Gastrocnemius medialis (tissue), 4 donors: ENCODE measurements around the gene CBL. TPM values are rescaled to one million over a fixed set of nuclear protein-coding genes. Genes with fewer than 3 reads are reported as not detected.
"Not testable (repeated sequence)": the region's sequence is repeated elsewhere in the genome, so short reads cannot be mapped to it uniquely, and the experiment has no call there.

Experiments
- ATAC-seq, 2 donors: fragments of 150-250 bp; one replicate each; pipeline ENCODE4 v1.9.1; 2016
- DNase-seq, 2 donors: peaks; one replicate each; pipeline ENCODE4 v3.0.0-alpha.2; 2019
- H3K27ac ChIP-seq, 4 donors: fragments of 200-600 bp; sonication (generic); 1 replicate in 1 of 4; 2 replicates in 3 of 4; pipeline ENCODE4 v1.5.1; 2016 to 2018; ENCODE audit warnings: mild to moderate bottlenecking in 2 of 4, moderate library complexity in 1 of 4
- H3K27me3 ChIP-seq, 3 donors: fragments of 200-600 bp; sonication (generic) in 2 of 3; 1 replicate in 1 of 3; 2 replicates in 2 of 3; pipeline versions ENCODE4 v1.5.1 to v1.6.0; 2016 to 2019; ENCODE audit warnings: mild to moderate bottlenecking in 1 of 3, moderate library complexity in 1 of 3
- H3K36me3 ChIP-seq, 2 donors: fragments of 200-600 bp; sonication (generic) in 1 of 2; one replicate each; pipeline ENCODE4 v1.5.1; 2017 to 2018
- H3K4me1 ChIP-seq, 2 donors: fragments of 200-600 bp; sonication (generic) in 1 of 2; one replicate each; pipeline ENCODE4 v1.5.1; 2016 to 2017; ENCODE audit warnings: mild to moderate bottlenecking in 2 of 2
- H3K4me3 ChIP-seq, 4 donors: fragments of 200-600 bp; sonication (generic) in 3 of 4; 1 replicate in 1 of 4; 2 replicates in 3 of 4; pipeline ENCODE4 v1.5.1; 2016 to 2019; ENCODE audit warnings: mild to moderate bottlenecking in 2 of 4
- H3K9me3 ChIP-seq, 3 donors: fragments of 200-600 bp; sonication (generic) in 2 of 3; 1 replicate in 1 of 3; 2 replicates in 2 of 3; pipeline ENCODE4 v1.5.1; 2016 to 2019
- POLR2A ChIP-seq, 2 donors: fragments of 450-650 bp; IDR thresholded peaks; one replicate each; pipeline ENCODE4 v1.6.1; 2017; ENCODE audit warnings: antibody characterized with exemption in 2 of 2, mild to moderate bottlenecking in 2 of 2, moderate library complexity in 2 of 2
- in situ Hi-C, 4 donors: fragments of 200-750 bp; cut with MboI; loops; one replicate each; pipeline versions ENCODE4 v1.15.0 to v1.8.0; 2017; ENCODE audit warnings: low sequenced_read_pairs in 4 of 4
- intact Hi-C: fragments of 100-400 bp; cut with DNase I; formaldehyde crosslinking; loops from one replicate; pipeline ENCODE4 v1.15.1; 2023; ENCODE audit warnings: low total_unique reads
- total RNA-seq, 4 donors: library from RNA; depleted of rRNA; stranded (reverse); fragments of >200 nt; gene quantifications; one replicate each; pipeline versions ENCODE4 v1.1.0 to v1.2.3, GENCODE V29; 2016
- TF ChIP-seq, protein P1 (sequence below), 5 experiments: fragments of 450-650 bp in 3 of 5; fragments of 200-600 bp in 2 of 5; sonication (generic) in 2 of 5; IDR thresholded peaks in 4 of 5; conservative IDR thresholded peaks in 1 of 5; 1 replicate in 4 of 5; 2 replicates in 1 of 5; pipeline ENCODE4 v1.5.1; 2016 to 2019; ENCODE audit warnings: antibody characterized with exemption in 5 of 5, mild to moderate bottlenecking in 3 of 5, moderate library complexity in 3 of 5

CBL gene
- total RNA-seq, 4 donors from 2014 or later = 3.0 to 6.7 (median 4.5) TPM

DNA sequence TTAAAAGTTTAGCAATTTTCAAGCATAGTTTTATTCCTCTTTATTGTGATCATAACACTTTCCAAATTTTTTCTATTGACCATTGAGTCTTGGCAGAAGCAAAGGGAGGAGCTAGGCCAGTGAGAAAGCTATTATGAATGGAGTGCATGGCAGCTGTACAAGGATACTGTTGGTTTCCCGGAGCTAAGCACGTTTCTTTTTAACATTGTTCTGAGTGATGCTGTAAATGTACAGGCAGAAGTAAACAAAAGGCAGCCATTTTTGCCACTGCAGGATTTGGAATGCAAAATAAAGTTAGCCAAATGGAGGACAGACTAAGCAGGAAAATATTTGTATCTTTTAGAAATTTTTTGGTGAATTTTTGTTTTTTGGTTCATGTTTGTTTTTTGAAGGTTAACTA lies 16.2 kb downstream of the CBL start:
- no peaks in the 10 kb centered on the region for H3K9me3 ChIP-seq
- H3K4me1 ChIP-seq = peaks cover 0 to 4% of the 10 kb centered on the region in 2 donors
- no peak overlapping the region for H3K27ac ChIP-seq
- no peaks in the 10 kb centered on the region for H3K27me3 ChIP-seq
- ATAC-seq (no peak), DNase-seq (no peak)
- no peak overlapping the region for H3K4me3 ChIP-seq
- H3K36me3 ChIP-seq = no peaks in the 10 kb centered on the region
- intact Hi-C loops = no loop called here
- TF ChIP-seq, protein P1, sequence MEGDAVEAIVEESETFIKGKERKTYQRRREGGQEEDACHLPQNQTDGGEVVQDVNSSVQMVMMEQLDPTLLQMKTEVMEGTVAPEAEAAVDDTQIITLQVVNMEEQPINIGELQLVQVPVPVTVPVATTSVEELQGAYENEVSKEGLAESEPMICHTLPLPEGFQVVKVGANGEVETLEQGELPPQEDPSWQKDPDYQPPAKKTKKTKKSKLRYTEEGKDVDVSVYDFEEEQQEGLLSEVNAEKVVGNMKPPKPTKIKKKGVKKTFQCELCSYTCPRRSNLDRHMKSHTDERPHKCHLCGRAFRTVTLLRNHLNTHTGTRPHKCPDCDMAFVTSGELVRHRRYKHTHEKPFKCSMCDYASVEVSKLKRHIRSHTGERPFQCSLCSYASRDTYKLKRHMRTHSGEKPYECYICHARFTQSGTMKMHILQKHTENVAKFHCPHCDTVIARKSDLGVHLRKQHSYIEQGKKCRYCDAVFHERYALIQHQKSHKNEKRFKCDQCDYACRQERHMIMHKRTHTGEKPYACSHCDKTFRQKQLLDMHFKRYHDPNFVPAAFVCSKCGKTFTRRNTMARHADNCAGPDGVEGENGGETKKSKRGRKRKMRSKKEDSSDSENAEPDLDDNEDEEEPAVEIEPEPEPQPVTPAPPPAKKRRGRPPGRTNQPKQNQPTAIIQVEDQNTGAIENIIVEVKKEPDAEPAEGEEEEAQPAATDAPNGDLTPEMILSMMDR (IDR thresholded peaks at IDR 0.05 in 4 of 5, conservative IDR thresholded peaks at IDR 0.05 in 1 of 5) = no peak
- TF ChIP-seq POLR2A (IDR thresholded peaks at IDR 0.05) = no peak
- in situ Hi-C loops = no loop called here

GRCh38 chr11:119222891-119223290 lies 16.8 kb downstream of the CBL start:
- Histone ChIP-seq H3K27ac (no peak overlapping the region), H3K4me3 (no peak overlapping the region), H3K9me3 (no peaks in the 10 kb centered on the region), H3K27me3 (no peaks in the 10 kb centered on the region), H3K36me3 (no peaks in the 10 kb centered on the region), H3K4me1 (peaks cover 0 to 4% of the 10 kb centered on the region in 2 donors)
- in situ Hi-C loops (no loop called here), intact Hi-C loops (no loop called here)
- ATAC-seq (no peak), DNase-seq (no peak)
- TF ChIP-seq POLR2A (IDR thresholded peaks at IDR 0.05) = no peak
- TF ChIP-seq, protein P1 (IDR thresholded peaks at IDR 0.05 in 4 of 5, conservative IDR thresholded peaks at IDR 0.05 in 1 of 5) = no peak

GRCh38 chr11:119223856-119224255 lies 17.7 kb downstream of the CBL start:
- Histone ChIP-seq H3K4me3 (no peak overlapping the region), H3K36me3 (no peaks in the 10 kb centered on the region), H3K27me3 (no peaks in the 10 kb centered on the region), H3K9me3 (no peaks in the 10 kb centered on the region), H3K27ac (no peak overlapping the region), H3K4me1 (peaks cover 0 to 4% of the 10 kb centered on the region in 2 donors)
- in situ Hi-C loops = no loop called here
- intact Hi-C loops = no loop called here
- ATAC-seq (no peak), DNase-seq (no peak)
- TF ChIP-seq, protein P1 (IDR thresholded peaks at IDR 0.05 in 4 of 5, conservative IDR thresholded peaks at IDR 0.05 in 1 of 5) = no peak
- no peak for TF ChIP-seq POLR2A (IDR thresholded peaks at IDR 0.05)

- in situ Hi-C loops, H3K4me1 ChIP-seq, H3K27me3 ChIP-seq, DNase-seq, intact Hi-C loops, H3K4me3 ChIP-seq, ATAC-seq, H3K27ac ChIP-seq, H3K9me3 ChIP-seq: not testable (repeated sequence)
- peaks cover 0 to 15% of the 10 kb centered on the region in 2 donors for H3K36me3 ChIP-seq
These were observed 22.6 kb downstream of the CBL start for GRCh38 chr11:119228535-119229287.

DNA sequence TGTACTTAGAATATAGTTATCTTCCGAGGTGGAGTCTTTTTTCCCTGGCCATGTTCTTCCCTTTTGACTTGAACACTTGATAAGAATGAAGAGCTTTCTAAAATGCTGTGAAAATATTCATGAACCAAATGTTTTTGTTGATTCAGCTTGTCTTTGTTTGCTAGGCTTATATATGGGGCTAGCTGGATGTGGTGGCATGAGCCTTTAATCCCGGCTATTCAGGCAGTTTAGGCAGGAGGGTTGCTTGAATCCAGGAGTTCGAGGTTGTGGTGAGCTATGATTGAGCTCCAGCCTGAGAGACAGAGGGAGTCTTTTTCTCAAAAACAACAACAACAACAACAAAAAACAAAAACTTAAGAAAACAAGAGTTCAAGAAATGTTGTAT lies 23.1 kb downstream of the CBL start:
- no peaks in the 10 kb centered on the region for H3K4me1 ChIP-seq
- DNase-seq = no peak
- no peaks in the 10 kb centered on the region for H3K9me3 ChIP-seq
- peaks cover 0 to 18% of the 10 kb centered on the region in 2 donors for H3K36me3 ChIP-seq
- no peaks in the 10 kb centered on the region for H3K27me3 ChIP-seq
- TF ChIP-seq POLR2A (IDR thresholded peaks at IDR 0.05) = no peak
- TF ChIP-seq, protein P1 (IDR thresholded peaks at IDR 0.05 in 4 of 5, conservative IDR thresholded peaks at IDR 0.05 in 1 of 5) = no peak
- no peak for ATAC-seq
- intact Hi-C loops (no loop called here), in situ Hi-C loops (no loop called here)
- no peak overlapping the region for H3K4me3 ChIP-seq
- no peak overlapping the region for H3K27ac ChIP-seq
